SHP77 treated with DMSO at 0.1 percent for 48 hours (cell line): ENCODE results near the gene CYP27B1.
"Not testable (repeated sequence)": the region's sequence is repeated elsewhere in the genome, so short reads cannot be mapped to it uniquely, and the experiment has no call there.

Experiments
- DNase-seq: peaks from one replicate; lab custom pipeline; 2025; lab: John Stamatoyannopoulos, UW

CYP27B1 gene

GRCh38 chr12:57722716-57723629 is 43.9 kb downstream of the CYP27B1 start:
- no peak for DNase-seq

- DNase-seq = not testable (repeated sequence)
These were observed 44.9 kb downstream of the CYP27B1 start for GRCh38 chr12:57721846-57722608.

- no peak for DNase-seq
These were observed 46.0 kb downstream of the CYP27B1 start for GRCh38 chr12:57720606-57721595.

GRCh38 chr12:57719777-57720605 is 46.9 kb downstream of the CYP27B1 start:
- no peak for DNase-seq

DNA sequence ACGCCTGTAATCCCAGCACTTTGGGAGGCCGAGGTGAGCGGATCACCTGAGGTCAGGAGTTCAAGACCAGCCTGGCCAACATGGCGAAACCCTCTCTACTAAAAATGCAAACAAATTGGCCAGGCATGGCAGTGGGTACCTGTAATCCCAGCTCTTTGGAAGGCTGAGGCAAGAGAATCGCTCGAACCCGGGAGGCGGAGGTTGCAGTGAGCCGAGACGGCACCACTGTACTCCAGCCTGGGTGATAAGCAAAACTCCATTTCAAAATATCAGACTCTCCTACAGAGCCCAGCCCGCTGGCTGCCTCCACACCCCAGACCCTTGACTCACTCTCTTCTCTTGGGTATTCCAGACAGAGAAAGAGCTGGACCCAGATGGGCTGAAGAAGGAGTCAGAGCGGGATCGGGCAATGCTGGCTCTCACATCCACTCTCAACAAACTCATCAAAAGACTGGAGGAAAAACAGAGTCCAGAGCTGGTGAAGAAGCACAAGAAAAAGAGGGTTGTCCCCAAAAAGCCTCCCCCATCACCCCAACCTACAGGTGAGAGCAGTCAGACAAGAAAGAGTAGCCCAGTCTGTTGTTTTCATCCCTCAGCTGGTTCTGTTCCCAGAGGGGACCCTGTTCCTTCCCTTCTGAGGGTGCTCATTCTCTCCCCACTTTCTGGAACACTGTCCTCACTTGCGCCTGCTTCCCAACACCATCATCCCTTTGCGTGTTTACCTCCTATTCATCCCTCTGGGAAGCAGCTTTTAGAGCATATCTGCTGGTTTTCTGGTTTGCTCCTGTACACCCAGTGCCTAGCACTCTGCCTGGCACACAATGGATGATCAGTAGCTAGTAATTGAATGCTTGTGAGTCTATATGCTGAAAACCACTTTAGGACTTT is 48.0 kb downstream of the CYP27B1 start:
- DNase-seq = no peak

DNA sequence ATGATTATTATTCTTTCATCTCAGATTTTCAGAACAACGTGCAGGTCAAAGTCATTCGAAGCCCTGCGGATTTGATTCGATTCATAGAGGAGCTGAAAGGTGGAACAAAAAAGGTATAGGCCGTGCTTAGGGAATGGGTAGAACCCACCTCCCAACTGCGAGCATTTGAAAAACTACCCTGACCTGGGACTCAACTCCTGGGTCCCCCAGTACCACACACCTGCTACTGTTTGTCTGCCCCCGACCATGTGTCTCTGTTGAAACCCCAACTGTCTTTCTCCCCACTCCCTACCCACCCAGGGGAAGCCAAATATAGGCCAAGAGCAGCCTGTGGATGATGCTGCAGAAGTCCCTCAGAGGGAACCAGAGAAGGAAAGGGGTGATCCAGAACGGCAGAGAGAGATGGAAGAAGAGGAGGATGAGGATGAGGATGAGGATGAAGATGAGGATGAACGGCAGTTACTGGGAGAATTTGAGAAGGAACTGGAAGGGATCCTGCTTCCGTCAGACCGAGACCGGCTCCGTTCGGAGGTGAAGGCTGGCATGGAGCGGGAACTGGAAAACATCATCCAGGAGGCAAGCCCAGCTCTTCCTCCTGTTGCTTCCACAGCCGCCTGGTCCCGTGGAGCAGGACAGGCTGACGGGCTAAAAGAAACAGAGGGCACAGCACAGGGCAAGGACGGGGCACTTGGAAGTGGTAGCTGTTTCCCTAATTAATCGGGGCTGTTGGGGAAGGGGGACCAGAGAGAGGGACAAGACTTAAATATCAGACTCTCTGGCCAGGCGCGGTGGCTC is 48.8 kb downstream of the CYP27B1 start:
- no peak for DNase-seq

- DNase-seq = no peak
These were observed 49.7 kb downstream of the CYP27B1 start for GRCh38 chr12:57717131-57717530.

GRCh38 chr12:57716305-57716704 is 50.6 kb downstream of the CYP27B1 start:
- no peak for DNase-seq

DNA sequence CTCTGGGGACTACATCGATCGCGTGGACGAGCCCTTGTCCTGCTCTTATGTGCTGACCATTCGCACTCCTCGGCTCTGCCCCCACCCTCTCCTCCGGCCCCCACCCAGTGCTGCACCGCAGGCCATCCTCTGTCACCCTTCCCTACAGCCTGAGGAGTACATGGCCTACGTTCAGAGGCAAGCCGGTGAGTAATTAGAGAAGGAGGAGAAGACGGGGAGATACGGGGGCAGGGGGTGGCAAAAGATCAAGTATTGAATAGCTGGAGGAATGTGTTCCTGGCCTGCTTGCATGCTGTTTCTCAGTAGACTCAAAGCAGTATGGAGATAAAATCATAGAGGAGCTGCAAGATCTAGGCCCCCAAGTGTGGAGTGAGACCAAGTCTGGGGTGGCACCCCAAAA is 51.1 kb downstream of the CYP27B1 start:
- DNase-seq = no peak

- DNase-seq = not testable (repeated sequence)
These were observed 51.7 kb downstream of the CYP27B1 start for GRCh38 chr12:57715036-57715748.

GRCh38 chr12:57713209-57713608 is 53.7 kb downstream of the CYP27B1 start:
- no peak for DNase-seq

DNA sequence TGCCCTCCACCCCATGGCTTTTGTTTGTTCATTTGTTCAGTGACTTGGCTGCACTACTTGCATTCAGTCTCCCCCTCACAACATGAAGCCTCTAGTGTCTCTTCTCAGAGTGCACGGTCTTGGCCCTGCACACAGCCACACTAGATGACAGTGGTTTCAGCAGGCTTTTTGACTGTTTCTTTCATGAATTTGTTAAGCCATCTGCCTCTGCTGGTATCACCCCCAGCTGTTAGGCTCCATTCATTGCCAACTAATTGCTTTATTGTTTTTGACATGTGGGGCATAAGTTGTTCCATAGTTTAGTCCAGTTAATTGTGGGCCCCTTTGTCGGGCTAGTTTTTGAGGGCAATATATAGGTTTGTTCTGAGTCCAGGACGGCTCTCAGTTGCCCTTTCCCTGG is 54.2 kb downstream of the CYP27B1 start:
- DNase-seq = no peak
